GM12873 (cell line): ENCODE results near the gene OR13A1.

Experiments
- CTCF ChIP-seq: IDR thresholded peaks from 2 replicates; pipeline ENCODE4 v1.5.1; 2012; ENCODE audit warnings: low read depth, mild to moderate bottlenecking, moderate library complexity, low read length, control low read depth; ENCODE audit not compliant: insufficient read depth; ENCODE audit errors: missing control alignments

Gene OR13A1

GRCh38 chr10:45255706-45256105 is 59.7 kb downstream of the OR13A1 start:
- TF ChIP-seq CTCF, result no peak

- no peak for TF ChIP-seq CTCF
Measured at GRCh38 chr10:45254892-45255291, 60.5 kb downstream of the OR13A1 start.

GRCh38 chr10:45253183-45253914 is 62.1 kb downstream of the OR13A1 start:
- TF ChIP-seq CTCF, result no peak
